CD4-positive, CD25-positive, alpha-beta regulatory T cell (primary cell): ENCODE measurements around the gene SPRN. TPM values are rescaled to one million over a fixed set of nuclear protein-coding genes. Genes with fewer than 3 reads are reported as not detected.

ENCODE experiments used
- ATAC-seq, 2 donors: fragments of 150-1000 bp; cut with Tn5 transposase; one replicate each; pipeline ENCODE4 v1.10.0; 2021; ENCODE audit warnings: low read depth in 2 of 2, moderate number of reproducible peaks in 2 of 2, moderate library complexity in 1 of 2
- DNase-seq, 3 donors: peaks; one replicate each; pipeline versions ENCODE4 v3.0.0 to v3.0.0-alpha.2; 2012 to 2022; ENCODE audit warnings: mixed read lengths in 1 of 3
- H3K27ac ChIP-seq: one replicate; pipeline ENCODE4 v1.7.0; 2013; ENCODE audit warnings: mild to moderate bottlenecking, low read length; ENCODE audit not compliant: insufficient read depth, poor library complexity, severe bottlenecking
- H3K27me3 ChIP-seq: one replicate; pipeline ENCODE4 v1.7.0; 2013; ENCODE audit warnings: low read length; ENCODE audit not compliant: control insufficient read depth, insufficient read depth
- H3K36me3 ChIP-seq: one replicate; pipeline ENCODE4 v1.7.0; 2013; ENCODE audit warnings: mild to moderate bottlenecking, low read length, moderate library complexity; ENCODE audit not compliant: control insufficient read depth, insufficient read depth
- H3K4me1 ChIP-seq: 2 replicates; pipeline ENCODE4 v1.7.0; 2013; ENCODE audit warnings: mild to moderate bottlenecking, low read length; ENCODE audit not compliant: insufficient read depth, control insufficient read depth, poor library complexity, severe bottlenecking
- H3K4me3 ChIP-seq: one replicate; pipeline ENCODE4 v1.7.0; 2013; ENCODE audit warnings: low read depth, mild to moderate bottlenecking, low read length, moderate library complexity
- H3K9me3 ChIP-seq, 2 experiments: 1 replicate in 1 of 2; 2 replicates in 1 of 2; pipeline ENCODE4 v1.7.0; 2013; ENCODE audit warnings: low read length in 2 of 2, mild to moderate bottlenecking in 1 of 2, moderate library complexity in 1 of 2; ENCODE audit not compliant: control insufficient read depth in 2 of 2
- H3K27ac Mint-ChIP-seq, 3 donors: one replicate each; pipeline ENCODE4 v1.8.0; 2020 to 2022; ENCODE audit warnings: mild to moderate bottlenecking in 3 of 3, mixed read lengths in 3 of 3, moderate library complexity in 2 of 3
- H3K27me3 Mint-ChIP-seq: one replicate; pipeline ENCODE4 v1.8.0; 2022; ENCODE audit warnings: mild to moderate bottlenecking, mixed read lengths
- H3K36me3 Mint-ChIP-seq: one replicate; pipeline ENCODE4 v1.8.0; 2020; ENCODE audit warnings: mixed read lengths
- H3K4me1 Mint-ChIP-seq, 4 donors: one replicate each; pipeline ENCODE4 v1.8.0; 2020 to 2022; ENCODE audit warnings: mixed read lengths in 4 of 4, mild to moderate bottlenecking in 1 of 4
- H3K4me3 Mint-ChIP-seq, 4 donors: one replicate each; pipeline ENCODE4 v1.8.0; 2020 to 2022; ENCODE audit warnings: mild to moderate bottlenecking in 4 of 4, mixed read lengths in 4 of 4, moderate library complexity in 3 of 4
- H3K9me3 Mint-ChIP-seq, 7 donors: one replicate each; pipeline ENCODE4 v1.8.0; 2020 to 2022; ENCODE audit warnings: mixed read lengths in 7 of 7, mild to moderate bottlenecking in 3 of 7, moderate library complexity in 2 of 7
- polyA plus RNA-seq, 4 donors: library from polyadenylated mRNA; unstranded; fragments of 300-500 nt; fragmentation: Illumina TruSeq; gene quantifications; one replicate each; pipeline ENCODE4 v1.2.3, GENCODE V29; 2021
- total RNA-seq: library from RNA; stranded (reverse); gene quantifications from one replicate; pipeline ENCODE4 v1.2.3, GENCODE V29; 2022

The SPRN gene
- total and polyA plus RNA-seq, 5 donors from 2014 or later, result 0.10 to 0.77 (median 0.25) TPM; not detected in 1

DNA sequence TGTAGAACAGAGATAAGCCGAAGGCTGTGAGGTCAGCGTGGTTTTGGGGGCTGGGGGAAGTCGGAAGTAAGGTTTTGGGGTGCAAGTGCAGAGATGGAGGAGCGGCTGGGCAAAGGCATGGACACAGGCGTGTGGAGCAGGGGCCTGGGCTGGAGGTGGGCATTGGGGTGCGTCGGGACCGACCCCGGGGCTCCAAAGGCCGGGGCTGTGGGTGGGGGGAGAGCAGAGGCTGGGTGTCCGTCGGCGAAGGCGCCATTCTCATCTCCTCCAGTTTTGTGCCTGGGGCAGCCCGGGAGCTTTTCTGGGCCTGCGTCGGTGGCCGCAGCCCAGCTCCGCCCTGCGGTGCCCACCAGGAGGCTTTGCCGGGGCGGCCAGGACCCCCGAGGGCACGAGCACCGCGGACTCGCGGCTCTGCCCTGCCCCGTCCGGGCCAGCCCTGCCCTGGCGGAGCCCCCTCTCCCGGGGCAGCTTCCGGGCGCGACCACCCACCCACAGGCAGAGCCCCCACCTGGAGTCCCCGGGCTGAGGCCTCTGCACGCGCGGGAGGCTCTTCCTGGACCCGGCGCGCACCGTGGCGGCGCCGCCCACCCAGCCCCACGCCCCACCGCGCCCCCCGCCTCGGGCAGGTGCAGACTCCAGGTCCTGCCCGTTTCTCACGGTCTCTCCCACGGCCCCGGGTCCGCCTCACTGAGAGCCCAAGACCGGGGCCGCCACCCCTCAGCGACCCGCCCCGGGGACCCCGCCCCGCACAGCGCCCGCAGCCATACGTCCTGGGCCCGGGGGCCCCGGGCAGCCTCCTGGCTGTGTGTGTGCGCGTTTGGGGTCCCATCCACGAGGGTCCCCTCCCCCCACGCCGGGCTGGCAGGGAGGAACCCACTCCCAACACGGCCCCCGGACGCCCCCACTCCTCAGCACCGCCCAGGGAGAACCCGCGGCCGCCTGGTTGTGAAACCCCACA is 21.6 kb upstream of the SPRN start:
- Mint-ChIP-seq H3K9me3 (peaks cover 0 to 29% (median 16%) of the 10 kb centered on the region in 7 donors), H3K27ac (no peak overlapping the region), H3K4me1 (peaks cover 0 to 8% (median 1%) of the 10 kb centered on the region in 4 donors), H3K27me3 (peaks cover 6% of the 10 kb centered on the region), H3K4me3 (peak overlapping the region in 1 of 4 donors; percentile 73), H3K36me3 (peaks cover 8% of the 10 kb centered on the region)
- Histone ChIP-seq H3K4me1 (peaks cover 5% of the 10 kb centered on the region), H3K4me3 (no peak overlapping the region), H3K9me3 (peaks cover 27 to 28% of the 10 kb centered on the region in 2 experiments), H3K36me3 (no peaks in the 10 kb centered on the region), H3K27me3 (no peaks in the 10 kb centered on the region), H3K27ac (no peak overlapping the region)
- DNase-seq, result no peak
- ATAC-seq, result no peak

DNA sequence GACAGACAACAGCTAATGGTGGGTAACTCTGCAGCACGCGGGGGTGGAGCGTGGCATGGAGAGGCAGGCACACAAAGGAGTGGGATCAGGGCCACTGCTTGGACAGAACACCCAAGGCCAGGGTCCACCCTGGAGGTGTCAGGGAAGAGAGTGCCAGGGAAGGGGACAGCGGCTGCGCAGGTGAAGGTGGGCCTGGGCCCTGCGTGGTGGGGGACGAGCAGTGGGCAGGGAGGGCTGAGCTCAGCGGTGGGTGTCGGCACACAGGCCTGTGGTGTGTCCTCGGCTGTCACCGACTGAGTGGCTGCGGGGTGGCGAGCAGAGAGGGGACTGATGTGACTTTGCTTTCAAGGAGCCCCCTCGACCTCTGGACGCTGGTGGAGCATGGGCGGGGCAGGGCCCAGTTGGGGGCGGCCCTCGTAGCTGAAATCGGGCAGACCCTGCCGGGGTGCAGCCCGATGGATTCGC is 20.9 kb upstream of the SPRN start:
- peaks cover 8% of the 10 kb centered on the region for H3K36me3 Mint-ChIP-seq
- H3K9me3 Mint-ChIP-seq, result peaks cover 0 to 29% (median 16%) of the 10 kb centered on the region in 7 donors
- Histone ChIP-seq H3K27ac (no peak overlapping the region), H3K36me3 (no peaks in the 10 kb centered on the region), H3K4me1 (peaks cover 5% of the 10 kb centered on the region), H3K4me3 (no peak overlapping the region), H3K9me3 (peaks cover 27 to 28% of the 10 kb centered on the region in 2 experiments), H3K27me3 (no peaks in the 10 kb centered on the region)
- H3K4me1 Mint-ChIP-seq, result peaks cover 0 to 8% (median 1%) of the 10 kb centered on the region in 4 donors
- no peak for ATAC-seq
- peak overlapping the region in 1 of 4 donors; percentile 73 for H3K4me3 Mint-ChIP-seq
- peaks cover 6% of the 10 kb centered on the region for H3K27me3 Mint-ChIP-seq
- no peak overlapping the region for H3K27ac Mint-ChIP-seq
- no peak for DNase-seq

DNA sequence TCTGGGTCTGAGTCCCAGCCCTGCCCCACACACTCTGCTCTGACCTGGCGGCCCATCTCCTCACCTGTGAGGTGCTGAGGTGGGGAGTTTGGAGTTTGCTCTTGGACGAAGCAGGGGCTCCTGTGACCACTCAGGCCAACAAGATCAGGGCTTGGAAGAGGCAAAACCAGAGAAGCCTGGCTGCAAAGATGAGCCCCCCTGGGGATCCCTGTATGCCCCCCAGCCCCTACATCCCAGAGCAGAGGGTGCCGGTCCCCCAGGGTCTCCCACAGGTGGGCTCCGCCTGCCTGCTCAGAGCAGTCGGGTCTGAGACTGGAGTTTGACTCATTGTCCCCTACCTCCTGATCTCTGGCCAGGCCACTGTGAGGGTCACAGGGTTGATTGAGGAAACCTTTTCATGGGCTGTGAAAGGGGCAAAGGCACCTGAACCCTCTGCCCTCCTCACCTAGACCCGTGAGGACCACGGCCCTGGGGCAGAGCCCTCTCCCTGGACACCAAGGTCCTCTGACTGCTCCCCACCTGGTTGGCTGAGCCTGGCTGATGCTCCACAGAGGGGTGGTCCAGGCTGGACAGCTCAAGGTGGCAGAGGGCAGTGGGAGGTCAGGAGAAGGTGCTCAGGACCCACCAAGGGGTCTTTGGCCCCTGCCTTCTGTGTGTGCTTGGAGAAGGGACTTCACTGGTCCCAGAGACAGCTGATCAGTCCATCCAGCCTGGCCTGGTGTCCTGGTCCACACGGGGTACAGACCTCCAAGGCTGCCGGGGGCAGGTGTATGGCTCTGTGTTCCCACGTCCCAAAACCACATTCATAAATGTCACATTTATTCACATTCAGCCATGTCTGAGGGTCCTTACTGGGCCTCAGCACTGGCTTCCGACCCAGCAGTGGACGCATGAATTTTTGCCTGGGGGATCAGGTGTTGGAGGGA is 20.2 kb upstream of the SPRN start:
- Mint-ChIP-seq H3K4me3 (no peak overlapping the region), H3K36me3 (peaks cover 8% of the 10 kb centered on the region), H3K4me1 (peaks cover 0 to 8% (median 1%) of the 10 kb centered on the region in 4 donors)

DNA sequence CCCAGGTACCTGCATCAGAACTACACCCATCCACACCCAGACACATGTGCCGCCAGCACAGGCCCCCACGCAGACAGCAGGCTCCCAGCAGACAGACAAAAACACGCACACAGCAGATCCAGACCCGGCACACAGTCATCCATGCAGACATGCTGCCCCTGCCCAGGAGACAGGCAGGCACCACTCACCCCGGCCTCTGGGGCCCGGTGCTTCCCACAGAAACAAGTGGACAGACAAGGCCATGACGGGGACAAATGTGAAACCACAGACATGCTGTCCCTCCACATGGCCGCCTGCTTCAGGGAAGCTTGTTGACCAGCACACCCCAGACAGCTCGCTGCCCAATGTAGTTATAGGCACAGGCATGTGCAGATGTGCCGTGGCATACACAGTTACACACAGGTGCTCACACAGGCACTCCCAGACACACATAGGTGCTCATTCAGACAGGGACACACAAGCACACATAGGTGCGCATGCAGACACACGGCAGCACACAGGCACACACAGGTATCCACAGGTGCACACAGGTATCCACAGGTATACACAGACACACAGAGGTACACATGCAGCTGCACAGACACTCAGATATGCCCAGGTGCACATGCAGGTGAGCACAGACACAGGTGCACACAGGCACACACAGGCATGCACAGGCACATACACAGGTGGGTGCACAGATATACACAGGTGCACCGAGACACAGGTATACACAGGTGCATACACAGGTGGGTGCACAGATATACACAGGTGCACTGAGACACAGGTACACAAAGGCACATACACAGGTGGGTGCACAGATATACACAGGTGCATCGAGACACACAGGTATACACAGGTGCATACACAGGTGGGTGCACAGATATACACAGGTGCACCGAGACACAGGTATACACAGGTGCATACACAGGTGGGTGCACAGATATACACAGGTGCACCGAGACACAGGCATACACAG is 18.8 kb upstream of the SPRN start:
- peaks cover 15 to 18% of the 10 kb centered on the region in 2 experiments for H3K9me3 ChIP-seq
- H3K4me1 ChIP-seq, result peaks cover 5% of the 10 kb centered on the region
- H3K4me3 ChIP-seq, result no peak overlapping the region
- Mint-ChIP-seq H3K27me3 (peaks cover 5% of the 10 kb centered on the region), H3K4me1 (peaks cover 0 to 17% (median 8%) of the 10 kb centered on the region in 4 donors), H3K27ac (peak overlapping the region in 1 of 3 donors; percentile 77), H3K9me3 (peaks cover 0 to 21% (median 11%) of the 10 kb centered on the region in 7 donors), H3K36me3 (peaks cover 4% of the 10 kb centered on the region), H3K4me3 (no peak overlapping the region)
- H3K27me3 ChIP-seq, result no peaks in the 10 kb centered on the region
- no peaks in the 10 kb centered on the region for H3K36me3 ChIP-seq
- no peak for DNase-seq
- no peak overlapping the region for H3K27ac ChIP-seq
- no peak for ATAC-seq

More for the DNA sequence above, 20.2 kb upstream of the SPRN start:
- Histone ChIP-seq H3K36me3 (no peaks in the 10 kb centered on the region), H3K4me1 (peaks cover 5% of the 10 kb centered on the region), H3K27ac (no peak overlapping the region), H3K27me3 (no peaks in the 10 kb centered on the region), H3K9me3 (peaks cover 25 to 28% of the 10 kb centered on the region in 2 experiments), H3K4me3 (no peak overlapping the region)
- Mint-ChIP-seq H3K9me3 (peaks cover 0 to 29% (median 16%) of the 10 kb centered on the region in 7 donors), H3K27me3 (peaks cover 6% of the 10 kb centered on the region), H3K27ac (no peak overlapping the region)
- DNase-seq (no peak), ATAC-seq (no peak)

DNA sequence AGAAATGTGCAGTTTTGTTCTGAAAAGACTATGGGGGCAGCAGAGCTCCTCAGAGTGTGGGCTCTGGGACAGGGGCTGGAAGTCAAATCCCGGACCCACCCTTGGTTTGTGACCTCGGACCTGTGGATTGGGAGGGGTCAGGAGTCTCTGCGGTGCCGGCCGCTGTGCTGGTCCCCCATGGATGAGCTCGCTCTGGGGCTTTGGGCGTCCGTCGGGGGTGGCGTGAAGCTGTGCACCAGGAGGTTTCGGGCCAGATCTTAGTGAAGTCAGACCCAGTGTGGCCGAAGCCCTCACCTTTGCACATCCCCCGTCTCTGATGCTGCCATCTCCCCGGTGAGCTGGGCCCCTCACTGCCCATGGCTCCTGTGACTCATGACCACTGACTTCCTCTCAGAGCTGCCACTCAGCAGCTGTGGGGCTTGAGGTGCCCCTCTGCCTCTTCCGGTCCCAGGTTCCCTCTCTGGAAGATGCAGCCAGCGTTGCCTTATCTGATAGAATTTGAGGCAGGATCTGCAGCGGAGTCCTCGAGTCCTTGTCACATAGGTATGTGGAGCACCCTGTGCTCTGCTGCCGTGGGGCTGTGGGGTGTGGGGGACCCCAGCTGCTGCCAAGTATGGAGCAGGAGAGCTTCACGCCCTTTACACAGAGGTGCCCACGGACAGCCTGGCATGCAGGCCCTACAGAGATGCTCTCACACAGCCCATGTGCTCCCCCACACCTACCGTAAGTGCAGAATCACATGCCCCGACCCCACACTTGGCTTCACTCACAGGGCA is 18.0 kb upstream of the SPRN start:
- peak in 1 of 3 donors; percentile 23 for DNase-seq
- Mint-ChIP-seq H3K27me3 (peaks cover 5% of the 10 kb centered on the region), H3K4me3 (no peak overlapping the region), H3K4me1 (peaks cover 0 to 17% (median 8%) of the 10 kb centered on the region in 4 donors), H3K27ac (peak overlapping the region in 1 of 3 donors; percentile 77), H3K36me3 (peaks cover under 1% of the 10 kb centered on the region), H3K9me3 (peaks cover 0 to 12% (median 7%) of the 10 kb centered on the region in 7 donors)
- Histone ChIP-seq H3K27me3 (no peaks in the 10 kb centered on the region), H3K4me3 (no peak overlapping the region), H3K36me3 (no peaks in the 10 kb centered on the region), H3K27ac (no peak overlapping the region), H3K9me3 (peaks cover 6 to 10% of the 10 kb centered on the region in 2 experiments), H3K4me1 (peaks cover 5% of the 10 kb centered on the region)
- ATAC-seq, result peak in 1 of 2 donors; percentile 49

DNA sequence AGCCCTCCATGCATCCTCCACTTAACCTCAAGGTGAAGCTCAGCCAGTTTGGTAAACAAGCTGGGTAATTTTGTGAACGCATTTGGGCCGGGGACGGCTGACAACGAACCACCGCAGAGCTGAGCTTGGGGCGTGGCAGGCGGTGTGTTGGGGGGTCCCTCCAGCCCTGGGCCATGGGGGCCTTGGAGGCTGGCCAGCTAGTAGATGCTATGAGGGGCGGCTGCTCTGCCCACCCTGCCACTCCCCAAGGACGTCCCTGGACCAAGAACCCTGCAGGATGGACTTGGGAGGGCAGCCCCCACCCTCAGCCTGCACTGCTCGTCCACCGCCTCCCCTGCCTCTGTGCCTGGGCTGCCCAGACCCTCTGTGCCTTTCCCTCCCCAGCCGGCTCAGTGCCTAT is 17.4 kb upstream of the SPRN start:
- Histone ChIP-seq H3K27me3 (no peaks in the 10 kb centered on the region), H3K4me1 (peaks cover 5% of the 10 kb centered on the region), H3K9me3 (peaks cover 2 to 4% of the 10 kb centered on the region in 2 experiments), H3K27ac (no peak overlapping the region), H3K36me3 (no peaks in the 10 kb centered on the region), H3K4me3 (no peak overlapping the region)
- Mint-ChIP-seq H3K27ac (no peak overlapping the region), H3K4me1 (peaks cover 0 to 17% (median 8%) of the 10 kb centered on the region in 4 donors), H3K36me3 (no peaks in the 10 kb centered on the region), H3K4me3 (no peak overlapping the region), H3K9me3 (peaks cover 0 to 8% (median 3%) of the 10 kb centered on the region in 7 donors), H3K27me3 (peaks cover 5% of the 10 kb centered on the region)
- no peak for ATAC-seq
- no peak for DNase-seq
